Stimulated activated CD8-positive, alpha-beta memory T cell treated with anti-CD3 and anti-CD28 coated beads, Interleukin-7, amount 100 ng/mL, for 24 hours (primary cell): ENCODE data around the gene SIDT1.

Experiments used
- DNase-seq: peaks from one replicate; pipeline ENCODE4 v3.0.0-alpha.2; 2020; ENCODE audit warnings: low read depth

SIDT1 gene

DNA sequence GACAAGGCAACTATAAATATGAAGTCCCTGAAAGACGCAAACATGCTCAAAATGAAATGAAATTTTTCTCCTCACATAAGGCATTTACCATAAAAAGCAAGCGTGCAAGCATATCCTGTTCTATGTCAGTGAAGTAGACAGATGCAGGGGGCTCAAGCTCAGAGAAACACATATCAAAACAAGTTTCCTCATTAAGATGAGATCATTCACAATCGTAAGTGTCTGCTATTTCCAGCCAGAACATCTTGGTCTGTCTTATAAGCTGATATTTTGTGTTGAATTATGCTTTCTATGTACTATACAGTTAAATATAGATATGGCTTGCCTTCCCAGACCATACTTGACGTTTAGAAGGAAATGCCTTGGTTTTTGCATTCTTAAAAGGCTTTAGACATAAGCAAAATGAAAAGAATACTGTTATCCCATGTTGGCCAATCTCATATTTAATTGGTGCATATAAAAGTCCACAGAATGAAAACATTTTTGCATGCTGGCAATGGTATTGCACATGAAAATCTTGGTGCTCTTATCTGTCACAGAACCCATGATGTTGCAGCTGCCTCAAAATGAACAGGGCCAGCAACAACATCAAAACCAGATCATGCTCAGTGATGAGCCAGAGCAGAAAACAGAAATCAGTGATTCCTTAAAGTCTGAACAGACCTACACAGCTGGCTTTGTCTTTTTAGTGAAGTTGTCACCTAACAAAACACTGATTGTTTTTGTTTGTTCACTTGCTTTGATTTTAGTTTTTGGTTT, 65.4 kb downstream of the SIDT1 start:
- no peak for DNase-seq

DNA sequence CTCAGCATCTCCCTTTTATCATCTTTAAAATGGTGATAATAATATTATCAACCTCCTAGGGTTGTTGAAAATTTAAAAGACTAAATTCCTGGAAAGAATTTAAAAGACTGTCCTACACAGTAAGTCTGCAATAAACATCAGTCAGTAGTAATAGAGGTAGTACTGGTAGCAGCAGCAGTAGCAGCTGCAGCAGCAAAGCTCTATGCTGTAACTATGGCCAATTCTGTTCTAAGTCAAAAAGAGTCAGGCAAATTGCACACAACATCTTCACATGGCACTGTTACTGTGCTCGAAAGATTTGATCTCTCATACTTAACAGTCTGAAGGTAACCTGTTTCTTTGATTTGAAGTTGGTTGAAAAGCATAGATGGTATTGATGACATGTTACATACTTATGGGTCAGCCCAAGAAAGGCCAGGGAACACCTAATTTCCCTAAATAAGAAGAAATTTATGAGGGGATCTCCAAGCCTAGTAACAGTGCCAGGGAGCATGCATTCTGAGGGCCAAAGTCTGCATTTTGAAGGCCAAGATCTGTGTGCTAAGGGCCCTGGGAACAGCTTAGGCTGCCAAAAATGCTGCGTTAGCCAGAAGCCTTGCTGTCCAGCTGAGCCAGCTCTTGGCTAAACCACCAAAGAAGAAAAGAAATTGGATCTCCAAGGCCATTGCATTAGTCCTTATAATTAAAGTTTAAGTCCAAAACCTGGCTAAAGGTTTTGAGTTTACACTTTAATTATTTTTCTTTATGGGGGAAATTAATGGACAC, 68.2 kb downstream of the SIDT1 start:
- DNase-seq = no peak

DNA sequence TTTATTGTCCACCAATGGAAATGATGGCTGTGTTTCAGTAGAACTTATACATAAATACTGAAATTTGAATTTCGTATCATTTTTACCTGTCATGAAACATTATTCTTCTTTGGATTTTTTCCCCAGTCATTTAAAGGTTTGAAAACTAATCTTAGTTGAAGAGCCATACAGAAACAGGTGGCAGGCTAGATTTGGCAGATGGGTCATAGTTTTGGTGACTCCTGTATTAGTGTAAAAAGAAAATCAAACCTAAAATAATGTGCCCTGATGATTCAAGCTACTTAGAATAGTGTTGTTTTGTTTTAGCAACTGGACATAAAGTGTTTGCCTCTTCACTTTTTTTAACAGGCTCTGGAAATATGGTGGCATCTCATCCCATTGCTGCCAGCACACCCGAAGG, 68.9 kb downstream of the SIDT1 start:
- no peak for DNase-seq

DNA sequence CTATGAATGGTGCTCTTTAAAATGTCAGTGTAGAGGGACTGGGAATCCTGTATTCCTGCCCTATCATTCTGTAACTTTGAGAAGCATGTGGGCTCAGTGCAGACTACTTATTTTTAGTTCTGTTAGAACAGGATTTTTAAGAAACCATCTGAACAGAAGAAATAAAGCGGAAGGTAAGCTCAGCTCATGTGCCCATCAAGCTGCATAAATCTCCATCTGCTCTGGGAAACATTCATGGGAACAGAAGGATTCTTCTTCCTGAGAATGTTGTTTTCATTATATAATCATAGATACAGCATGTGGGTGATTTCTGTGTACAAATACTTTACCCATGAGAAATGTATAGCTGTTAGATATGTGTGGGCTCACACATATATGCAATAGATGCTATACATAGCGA, 69.9 kb downstream of the SIDT1 start:
- DNase-seq = no peak

DNA sequence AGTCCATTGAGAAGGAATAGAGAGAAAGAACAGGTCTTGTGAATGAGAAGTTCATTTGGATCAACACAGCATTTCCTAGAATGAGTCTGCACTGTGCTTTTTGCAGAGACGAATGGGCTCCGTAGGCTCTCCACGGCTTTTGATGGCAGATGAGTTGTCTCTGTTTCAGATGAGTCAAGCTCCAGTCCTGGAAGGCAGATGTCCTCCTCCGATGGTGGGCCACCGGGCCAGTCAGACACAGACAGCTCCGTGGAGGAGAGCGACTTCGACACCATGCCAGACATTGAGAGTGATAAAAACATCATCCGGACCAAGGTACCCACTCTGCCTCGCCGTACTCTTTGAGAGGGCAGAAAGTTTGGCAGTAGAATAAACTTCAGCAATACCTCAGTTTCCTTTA, 70.5 kb downstream of the SIDT1 start:
- DNase-seq = no peak

DNA sequence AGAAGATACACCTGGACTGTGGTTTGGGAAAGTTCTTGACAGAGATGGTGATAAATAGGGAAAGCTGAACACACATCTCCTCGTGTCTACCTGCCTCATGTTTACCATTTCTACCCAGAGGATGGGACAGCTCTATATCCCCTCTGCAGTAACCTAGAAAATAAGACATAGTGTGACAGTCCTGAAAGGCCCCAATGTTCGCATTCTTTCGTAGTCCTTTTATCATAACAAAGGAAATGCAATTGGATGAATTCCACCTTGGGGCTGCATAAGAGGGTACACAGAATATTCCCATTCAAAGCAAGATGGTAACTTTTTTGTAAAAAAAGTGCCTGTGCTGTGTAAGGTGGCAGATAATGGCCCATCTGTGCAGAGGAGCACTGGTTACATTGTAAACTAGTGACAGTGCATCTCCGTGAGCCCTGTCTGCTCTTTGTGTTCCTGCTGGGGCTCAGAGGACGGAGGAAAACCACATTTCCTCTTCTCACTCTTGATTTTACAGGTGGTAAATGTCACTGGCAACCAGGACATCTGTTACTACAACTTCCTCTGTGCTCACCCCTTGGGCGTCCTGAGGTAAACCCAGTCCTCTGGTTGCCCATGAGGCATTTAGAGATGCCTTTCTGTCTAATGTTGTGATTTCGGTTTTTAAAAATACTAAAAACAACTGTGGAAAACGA, 74.3 kb downstream of the SIDT1 start:
- no peak for DNase-seq

DNA sequence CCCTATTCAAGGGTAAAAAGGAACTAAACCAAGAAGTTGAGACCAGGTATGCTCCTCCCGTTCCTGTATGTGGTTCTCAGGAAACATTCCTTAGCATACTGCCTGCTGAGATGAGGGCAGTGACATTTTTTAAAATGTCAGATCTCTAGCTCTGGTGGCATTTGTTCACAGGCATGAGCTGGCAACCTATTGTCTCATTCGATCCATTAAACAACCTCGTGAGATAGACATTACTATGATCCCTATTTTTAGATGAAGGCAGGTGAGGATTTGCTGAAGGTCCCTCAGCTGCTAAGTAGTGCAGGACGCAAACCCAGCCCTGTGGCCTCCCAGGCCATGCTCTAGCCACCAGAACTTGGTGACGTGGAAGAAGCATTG, 74.9 kb downstream of the SIDT1 start:
- no peak for DNase-seq

DNA sequence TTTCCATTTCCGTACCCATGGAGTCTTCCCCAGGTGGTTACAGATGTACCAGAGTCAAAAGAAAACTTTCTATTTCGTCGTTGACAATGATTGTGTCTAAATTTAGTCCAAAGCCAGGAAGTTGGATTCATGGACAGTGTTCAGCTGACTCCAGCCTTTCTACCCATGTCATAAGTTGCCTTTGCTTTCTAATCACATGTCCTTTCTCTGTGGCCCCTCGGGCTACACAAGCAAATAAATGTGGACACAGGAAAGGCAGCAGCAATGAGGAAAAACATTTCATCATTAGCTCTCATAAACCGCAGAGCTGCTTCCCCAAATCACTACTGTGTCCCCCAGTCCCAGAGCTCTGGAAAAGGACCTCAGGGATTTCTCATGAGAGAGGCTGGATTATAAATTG, 82.0 kb downstream of the SIDT1 start:
- no peak for DNase-seq

DNA sequence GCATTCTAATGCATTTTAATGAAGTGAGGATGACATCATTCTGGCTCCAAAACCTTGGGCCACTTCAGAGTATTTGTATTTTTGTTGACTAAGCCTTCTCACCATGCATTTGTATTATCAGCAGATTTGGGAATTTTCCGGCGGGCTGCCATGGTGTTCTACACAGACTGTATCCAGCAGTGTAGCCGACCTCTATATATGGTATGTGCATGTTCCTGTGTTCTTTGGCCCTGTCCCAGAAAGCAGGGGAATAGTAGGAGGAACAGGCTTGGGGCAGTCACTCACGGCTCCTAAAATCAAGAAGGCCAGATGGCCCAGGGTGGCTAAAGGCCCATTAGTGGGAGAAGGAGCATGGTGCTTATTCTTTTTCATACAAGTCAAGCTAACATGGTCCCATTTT, 83.6 kb downstream of the SIDT1 start:
- no peak for DNase-seq

DNA sequence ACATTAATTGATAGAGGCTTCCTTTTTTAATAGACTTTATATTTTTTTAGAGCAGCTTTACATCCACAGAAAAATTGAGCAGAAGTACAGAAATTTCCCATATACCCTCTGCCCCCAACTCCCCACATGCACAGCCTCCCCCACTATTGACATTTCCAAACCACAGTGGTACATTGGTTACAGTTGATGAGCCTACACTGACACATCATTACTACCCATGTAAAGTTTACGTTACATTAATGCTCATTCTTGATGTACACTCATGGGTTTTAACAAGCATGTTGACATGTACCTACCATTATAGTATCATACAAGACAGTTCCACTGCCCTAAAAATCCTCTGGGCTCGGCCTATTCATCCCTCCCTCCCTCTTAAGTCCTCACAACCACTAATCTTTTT, 85.4 kb downstream of the SIDT1 start:
- DNase-seq = no peak

DNA sequence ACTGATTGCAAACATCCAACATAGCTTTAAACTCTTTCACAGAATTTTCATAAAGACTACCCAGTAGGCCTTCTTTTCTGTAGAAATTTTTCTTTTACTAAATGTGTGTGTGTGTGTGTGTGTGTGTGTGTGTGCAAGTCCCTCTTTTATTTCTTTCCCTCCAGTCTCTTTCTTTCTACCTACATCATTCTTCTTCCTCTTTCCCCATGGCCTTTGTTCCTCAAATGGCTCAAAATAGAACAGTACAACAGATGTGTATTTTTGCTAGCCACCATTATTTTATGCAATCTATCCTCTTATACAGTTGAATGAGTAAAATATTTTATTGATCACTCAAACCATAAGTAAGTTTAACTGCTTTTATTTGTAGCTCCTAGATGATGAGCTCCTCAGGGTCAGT, 87.7 kb downstream of the SIDT1 start:
- DNase-seq = no peak

DNA sequence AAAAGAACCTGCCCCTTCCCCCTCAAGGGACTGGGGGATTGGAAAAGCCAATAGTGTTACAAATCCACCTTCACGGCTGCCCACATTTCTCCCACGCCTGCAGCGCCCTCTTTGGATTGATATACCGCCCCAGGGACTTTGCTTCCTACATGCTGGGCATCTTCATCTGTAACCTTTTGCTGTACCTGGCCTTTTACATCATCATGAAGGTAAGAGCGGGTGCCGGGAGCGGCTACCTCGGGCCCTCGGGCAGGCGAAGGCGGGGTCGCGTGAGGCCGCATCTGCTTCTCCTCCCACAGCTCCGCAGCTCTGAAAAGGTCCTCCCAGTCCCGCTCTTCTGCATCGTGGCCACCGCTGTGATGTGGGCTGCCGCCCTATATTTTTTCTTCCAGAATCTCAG, 91.0 kb downstream of the SIDT1 start:
- no peak for DNase-seq

DNA sequence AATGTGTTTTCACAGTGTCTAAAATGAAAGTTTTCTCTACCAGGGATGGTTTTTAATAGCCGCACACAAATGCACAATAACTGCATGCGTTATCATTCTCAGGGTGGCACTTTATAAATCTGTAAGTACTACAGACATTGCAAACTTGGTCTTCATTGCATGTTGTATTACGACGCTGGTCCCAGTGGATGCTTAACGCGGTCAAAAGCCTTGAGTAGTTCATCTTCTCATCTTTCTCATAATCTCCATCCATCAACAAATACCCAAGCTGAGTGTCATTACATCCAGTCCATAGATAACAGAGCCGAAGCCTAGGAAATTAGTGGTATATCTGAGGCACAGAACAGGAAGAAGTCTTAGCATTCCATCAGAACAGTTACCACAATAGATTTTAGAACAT, 91.5 kb downstream of the SIDT1 start:
- no peak for DNase-seq

DNA sequence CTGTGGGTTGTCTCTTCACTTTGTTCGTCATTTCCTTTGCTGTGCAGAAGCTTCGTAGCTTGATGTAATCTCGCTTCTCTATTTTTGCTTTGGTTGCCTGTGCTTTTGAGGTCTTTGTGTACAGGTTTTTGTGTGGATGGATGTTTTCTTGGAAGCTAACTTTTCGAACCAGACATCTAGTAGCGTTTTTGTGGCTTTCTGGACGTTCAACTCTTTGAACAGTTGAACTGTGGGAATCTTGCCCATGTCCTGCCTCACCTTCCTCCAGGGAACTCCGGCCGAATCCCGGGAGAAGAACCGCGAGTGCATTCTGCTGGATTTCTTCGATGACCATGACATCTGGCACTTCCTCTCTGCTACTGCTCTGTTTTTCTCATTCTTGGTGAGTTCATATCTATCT, 93.5 kb downstream of the SIDT1 start:
- no peak for DNase-seq

DNA sequence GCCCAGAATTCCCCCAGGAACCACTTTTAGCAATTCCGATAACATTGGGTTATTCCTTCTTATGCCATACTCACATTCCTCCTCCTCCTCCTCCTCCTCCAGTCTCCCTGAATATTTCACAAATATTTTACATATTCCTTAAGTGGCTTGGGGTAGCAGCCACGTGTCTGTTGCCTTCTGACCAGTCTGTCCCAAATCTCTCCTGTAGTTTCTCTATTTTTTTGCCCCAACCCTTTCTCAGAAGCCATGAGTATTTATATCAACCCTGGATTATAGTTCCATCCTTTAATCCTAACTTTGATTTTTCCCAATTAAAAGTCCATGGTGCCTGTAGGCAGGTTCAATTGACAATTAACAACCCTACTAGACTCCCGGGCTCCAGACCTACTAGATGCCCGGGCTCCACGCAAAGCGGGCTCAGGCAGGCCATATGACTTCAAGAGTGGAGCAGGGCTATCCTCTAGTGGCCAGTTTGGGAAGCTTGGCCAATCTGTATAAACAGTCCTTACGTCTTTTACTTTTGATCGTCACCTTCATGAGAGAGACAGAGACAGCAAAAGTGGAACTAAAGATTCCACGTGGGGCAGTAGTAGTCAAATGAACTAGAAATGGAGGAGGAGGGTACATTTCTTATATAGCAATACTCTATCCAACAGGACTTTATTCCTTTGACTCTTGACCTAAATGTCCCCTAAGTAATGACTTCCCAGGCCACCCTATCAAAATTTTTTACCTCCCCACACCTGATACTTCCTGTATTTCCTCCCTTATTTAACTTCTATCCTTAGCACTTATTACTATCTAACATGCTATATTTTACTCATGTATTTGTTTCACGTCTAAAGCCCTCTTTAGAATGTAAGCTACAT, 94.4 kb downstream of the SIDT1 start:
- no peak for DNase-seq

DNA sequence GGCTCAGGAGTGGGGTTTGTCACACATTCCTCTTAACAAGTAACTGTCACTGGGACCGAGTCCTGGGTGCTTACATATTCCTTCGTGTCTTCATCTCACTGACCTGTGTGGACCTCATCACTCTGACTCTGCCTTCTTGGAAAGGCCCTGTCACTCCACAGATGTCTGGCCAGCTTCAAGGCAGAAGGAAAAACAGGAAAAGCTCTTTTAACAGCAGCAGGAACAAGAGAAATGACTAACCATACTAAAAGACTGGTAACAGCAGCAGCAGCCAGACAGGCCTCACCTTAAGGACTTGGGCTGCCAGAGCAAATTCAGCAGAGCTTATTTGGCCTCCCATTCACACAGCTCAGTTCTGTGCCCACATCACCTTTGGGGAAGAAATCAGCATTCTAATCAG, 96.0 kb downstream of the SIDT1 start:
- no peak for DNase-seq

DNA sequence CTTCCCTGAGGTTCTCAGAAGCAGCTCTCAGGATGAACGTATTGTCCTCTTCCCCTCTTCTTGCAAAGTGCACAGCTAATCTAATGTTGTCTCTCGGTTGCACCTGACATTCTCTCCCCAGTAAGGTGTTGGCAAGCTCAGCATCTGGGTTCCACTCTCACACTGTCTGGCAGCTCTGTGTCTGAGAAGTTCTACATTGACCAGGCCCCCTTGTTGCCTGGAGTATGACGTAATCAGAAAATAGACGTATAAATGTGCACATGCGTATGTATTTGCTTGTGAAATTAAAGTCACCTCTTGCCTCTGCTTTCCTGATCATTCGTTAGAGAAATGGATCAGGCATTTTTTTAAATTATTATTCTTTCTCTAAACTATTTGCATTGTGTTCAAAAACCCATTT, 96.4 kb downstream of the SIDT1 start:
- no peak for DNase-seq

DNA sequence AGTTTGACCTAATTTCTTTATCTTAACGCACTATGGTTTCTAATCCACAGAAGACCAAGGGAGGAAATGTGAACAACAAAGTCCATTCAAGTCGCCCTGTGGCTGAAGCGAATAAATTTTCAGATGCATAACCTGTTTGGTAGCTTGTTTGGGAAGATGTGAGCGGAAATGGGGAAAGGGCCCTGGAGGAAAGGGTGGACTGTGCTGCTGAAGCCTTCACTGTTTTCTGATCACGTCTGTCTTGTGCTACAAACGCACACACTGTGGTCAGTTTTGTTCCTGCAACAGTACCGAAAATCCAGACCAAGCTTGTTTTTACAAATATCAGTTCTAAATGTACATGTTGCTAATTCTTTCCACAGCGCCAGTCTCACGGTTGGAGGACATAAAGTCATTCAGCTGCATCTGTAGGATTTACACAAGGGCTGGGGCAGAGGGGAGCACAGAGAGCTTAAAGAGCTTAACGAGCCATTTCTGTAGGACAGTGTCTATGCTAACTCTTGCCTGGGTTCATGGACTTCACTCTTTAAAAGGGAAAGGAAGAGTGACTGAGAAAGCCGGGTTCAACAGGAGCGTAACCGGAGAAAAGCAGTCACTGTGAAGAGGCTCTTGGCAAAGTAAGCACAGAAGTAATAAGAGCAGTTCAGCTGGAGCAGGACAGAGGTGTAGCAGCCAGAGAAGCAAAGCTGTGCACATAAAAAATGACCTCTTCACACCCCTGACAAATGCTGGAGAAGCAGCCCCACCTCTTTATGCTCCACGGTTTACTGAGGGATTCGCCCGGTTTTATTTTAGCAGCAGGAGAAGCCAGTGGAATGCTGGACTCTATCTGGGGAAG, 97.4 kb downstream of the SIDT1 start:
- no peak for DNase-seq

DNA sequence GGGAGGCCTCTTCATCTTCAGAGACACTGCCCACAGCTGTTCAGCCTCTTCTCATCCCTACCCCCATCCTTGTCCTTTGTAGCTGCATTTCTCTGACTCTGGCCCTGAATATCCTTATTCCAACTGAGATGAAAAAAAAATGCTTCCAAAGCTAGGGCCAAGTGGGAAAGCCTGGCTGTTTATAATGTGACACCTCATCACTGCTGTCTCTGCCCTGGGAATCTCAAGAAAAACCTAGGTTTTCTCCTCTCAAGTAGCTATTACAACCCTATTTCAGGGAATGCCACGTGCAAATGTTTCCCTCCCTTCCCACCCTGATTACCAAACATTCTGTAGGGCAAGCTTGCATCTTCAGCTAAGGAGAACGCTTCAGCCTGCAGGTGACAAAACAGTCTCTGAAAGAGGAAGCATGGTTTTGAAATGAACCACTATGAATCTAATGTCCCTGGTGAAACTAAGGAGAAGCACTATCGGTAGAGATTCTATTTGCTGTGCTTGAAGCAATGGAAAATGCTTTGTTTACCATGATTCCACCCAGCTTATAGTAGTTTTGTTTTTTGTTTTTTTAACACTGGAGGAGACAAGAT, 98.7 kb downstream of the SIDT1 start:
- DNase-seq = no peak

DNA sequence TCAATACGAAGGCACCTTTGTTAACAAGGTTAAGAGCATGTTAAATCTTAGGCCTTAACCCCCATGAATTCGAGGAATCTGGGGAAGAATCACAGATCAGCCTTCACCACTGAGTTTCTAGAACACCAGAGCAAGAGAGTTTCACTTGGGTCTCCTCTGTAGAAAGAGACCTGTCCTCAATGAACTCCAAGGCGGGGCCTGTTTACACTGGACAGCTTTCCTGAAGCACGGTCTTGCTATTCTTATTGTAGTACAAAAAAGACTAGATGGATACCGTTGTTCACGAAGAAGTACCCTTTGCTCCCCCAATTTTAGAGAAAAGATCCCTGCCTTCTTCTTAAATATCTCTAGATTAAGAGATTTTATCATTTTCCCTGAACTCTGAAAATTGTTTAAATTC, 99.2 kb downstream of the SIDT1 start:
- no peak for DNase-seq
